Mesendoderm (in vitro differentiated cells): ENCODE results near the gene SDK2.

Experiments used
- DNase-seq: peaks from one replicate; pipeline ENCODE4 v3.0.0; 2013
- H2AK5ac ChIP-seq: 2 replicates; pipeline ENCODE4 v1.6.1; 2013; ENCODE audit warnings: low read length, inconsistent platforms
- H2BK120ac ChIP-seq: 2 replicates; pipeline ENCODE4 v1.6.1; 2013; ENCODE audit warnings: low read depth, mild to moderate bottlenecking, low read length, moderate library complexity, mixed read lengths
- H2BK15ac ChIP-seq: replicated peaks from 2 replicates; pipeline ENCODE4 v1.6.1; 2013; ENCODE audit warnings: low read depth, mild to moderate bottlenecking, moderate library complexity
- H2BK5ac ChIP-seq: 2 replicates; pipeline ENCODE4 v1.6.1; 2013; ENCODE audit warnings: low read length, inconsistent platforms
- H3K18ac ChIP-seq: 2 replicates; pipeline ENCODE4 v1.6.1; 2013; ENCODE audit warnings: mild to moderate bottlenecking, low read length, mixed read lengths
- H3K23ac ChIP-seq: one replicate; pipeline ENCODE4 v1.6.1; 2013; ENCODE audit warnings: low read length
- H3K27ac ChIP-seq: 2 replicates; pipeline ENCODE4 v1.5.1; 2013; ENCODE audit warnings: low read depth, mild to moderate bottlenecking, inconsistent platforms, low read length, moderate library complexity
- H3K27me3 ChIP-seq: 2 replicates; pipeline ENCODE4 v1.6.1; 2013; ENCODE audit warnings: low read length, control low read depth, mild to moderate bottlenecking, inconsistent platforms; ENCODE audit not compliant: insufficient read depth, poor library complexity
- H3K36me3 ChIP-seq: 2 replicates; pipeline ENCODE4 v1.6.1; 2013; ENCODE audit warnings: low read length, inconsistent platforms; ENCODE audit not compliant: control insufficient read depth, insufficient read depth
- H3K4ac ChIP-seq: one replicate; pipeline ENCODE4 v1.6.1; 2013; ENCODE audit warnings: low read depth, mild to moderate bottlenecking, low read length, moderate library complexity
- H3K4me1 ChIP-seq: 2 replicates; pipeline ENCODE4 v1.6.1; 2013; ENCODE audit warnings: low read depth, low read length, inconsistent platforms; ENCODE audit not compliant: control insufficient read depth
- H3K4me2 ChIP-seq: 2 replicates; pipeline ENCODE4 v1.6.1; 2013; ENCODE audit warnings: low read length
- H3K4me3 ChIP-seq: 2 replicates; pipeline ENCODE4 v1.5.1; 2013; ENCODE audit warnings: mild to moderate bottlenecking, low read length
- H3K56ac ChIP-seq: one replicate; pipeline ENCODE4 v1.6.1; 2013; ENCODE audit warnings: low read length
- H3K79me1 ChIP-seq: 2 replicates; pipeline ENCODE4 v1.6.1; 2013; ENCODE audit warnings: low read length, inconsistent platforms
- H3K79me2 ChIP-seq: 2 replicates; pipeline ENCODE4 v1.6.1; 2013; ENCODE audit warnings: mild to moderate bottlenecking, low read length; ENCODE audit not compliant: control insufficient read depth, insufficient read depth
- H3K9ac ChIP-seq: 2 replicates; pipeline ENCODE4 v1.6.1; 2013; ENCODE audit warnings: low read length, inconsistent platforms
- H4K5ac ChIP-seq: one replicate; pipeline ENCODE4 v1.6.1; 2013; ENCODE audit warnings: low read length
- H4K8ac ChIP-seq: one replicate; pipeline ENCODE4 v1.6.1; 2013; ENCODE audit warnings: low read depth, mild to moderate bottlenecking, control low read depth, low read length, moderate library complexity
- WGBS: extraction: QIAGEN DNeasy Blood & Tissue Kit; methylation state at CpG from one replicate; pipeline ENCODE4 v1.1.7; 2013; ENCODE audit warnings: low lambda C conversion rate, missing lambda C conversion rate; ENCODE audit not compliant: insufficient coverage; ENCODE audit errors: extremely low coverage; 5-methylcytosine and 5-hydroxymethylcytosine counted together

The SDK2 gene

DNA sequence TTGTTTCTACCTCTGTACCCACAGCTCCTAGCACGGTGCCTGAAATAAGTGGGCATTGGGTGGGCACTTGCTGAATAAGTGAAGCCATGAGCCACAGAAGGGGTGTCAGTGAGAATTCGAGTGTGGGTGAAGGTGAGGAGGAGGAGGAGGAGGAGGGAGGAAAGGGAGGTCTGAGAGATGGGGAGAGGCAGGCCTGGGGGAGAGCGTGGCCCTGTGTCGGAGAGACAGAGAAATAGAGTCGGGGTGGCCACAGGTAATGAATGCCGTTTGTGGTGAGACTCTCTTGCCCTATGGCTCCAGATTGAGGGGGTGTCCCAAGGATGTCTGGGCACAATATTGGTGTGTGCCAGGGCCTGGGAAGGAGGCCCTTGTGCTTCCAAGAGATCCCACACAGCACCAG lies 49.2 kb downstream of the SDK2 start:
- H2BK5ac ChIP-seq, result no peak overlapping the region
- H3K27me3 ChIP-seq, result no peaks in the 10 kb centered on the region
- WGBS, result no CpG with 5 or more reads among the region's 6 CpGs
- no peak for DNase-seq
- no peak overlapping the region for H3K4me2 ChIP-seq
- H2AK5ac ChIP-seq, result no peak overlapping the region
- H3K36me3 ChIP-seq, result no peaks in the 10 kb centered on the region
- no peak overlapping the region for H3K4ac ChIP-seq
- H3K27ac ChIP-seq, result no peak overlapping the region
- no peak overlapping the region for H3K56ac ChIP-seq
- peaks cover 2% of the 10 kb centered on the region for H3K4me1 ChIP-seq
- no peak overlapping the region for H2BK120ac ChIP-seq
- H4K5ac ChIP-seq, result no peak overlapping the region
- H3K9ac ChIP-seq, result no peak overlapping the region
- no peak overlapping the region for H2BK15ac ChIP-seq
- no peaks in the 10 kb centered on the region for H3K79me2 ChIP-seq
- no peak overlapping the region for H4K8ac ChIP-seq
- no peak overlapping the region for H3K4me3 ChIP-seq
- H3K23ac ChIP-seq, result no peak overlapping the region
- no peaks in the 10 kb centered on the region for H3K79me1 ChIP-seq
- no peak overlapping the region for H3K18ac ChIP-seq

- Histone ChIP-seq H3K79me1 (no peaks in the 10 kb centered on the region), H3K27me3 (no peaks in the 10 kb centered on the region), H3K9ac (no peak overlapping the region), H3K27ac (no peak overlapping the region), H3K18ac (no peak overlapping the region), H2BK5ac (no peak overlapping the region), H3K79me2 (no peaks in the 10 kb centered on the region), H3K56ac (no peak overlapping the region), H3K23ac (no peak overlapping the region), H4K5ac (no peak overlapping the region), H3K4me2 (no peak overlapping the region), H2AK5ac (no peak overlapping the region), H2BK15ac (no peak overlapping the region), H4K8ac (no peak overlapping the region), H2BK120ac (no peak overlapping the region), H3K4me3 (no peak overlapping the region), H3K4me1 (peaks cover 4% of the 10 kb centered on the region), H3K4ac (no peak overlapping the region), H3K36me3 (no peaks in the 10 kb centered on the region)
- WGBS, result no CpG with 5 or more reads among the region's 1 CpG
- DNase-seq, result no peak
Measured at GRCh38 chr17:73594598-73594997, 49.6 kb downstream of the SDK2 start.

DNA sequence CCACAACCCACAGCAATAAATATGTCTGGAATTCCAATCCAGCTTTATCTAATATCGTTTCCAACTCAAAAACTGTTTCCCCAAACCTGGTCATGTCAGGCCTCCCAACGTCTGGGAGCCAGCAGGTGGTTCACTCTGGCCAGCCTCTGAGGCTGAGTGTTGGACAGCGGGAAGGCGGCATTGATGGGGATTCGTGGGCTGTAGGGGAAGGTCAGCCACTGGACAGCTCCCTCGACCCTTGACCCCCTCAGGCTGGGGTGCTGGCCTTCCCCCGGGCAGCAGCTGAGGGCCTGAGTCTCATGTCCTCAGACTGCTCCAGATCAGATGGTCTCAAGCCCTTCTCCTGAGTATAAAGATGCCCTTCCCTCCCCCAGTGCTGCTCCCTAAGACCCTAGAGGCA lies 50.2 kb downstream of the SDK2 start:
- Histone ChIP-seq H2BK5ac (no peak overlapping the region), H2BK120ac (no peak overlapping the region), H3K56ac (no peak overlapping the region), H3K79me2 (no peaks in the 10 kb centered on the region), H3K4me1 (peaks cover 9% of the 10 kb centered on the region), H3K23ac (no peak overlapping the region), H3K4me3 (no peak overlapping the region), H2AK5ac (no peak overlapping the region), H4K5ac (no peak overlapping the region), H3K27ac (no peak overlapping the region), H3K9ac (no peak overlapping the region), H3K4me2 (no peak overlapping the region), H3K27me3 (no peaks in the 10 kb centered on the region), H3K4ac (no peak overlapping the region), H2BK15ac (no peak overlapping the region), H4K8ac (no peak overlapping the region), H3K36me3 (no peaks in the 10 kb centered on the region), H3K79me1 (peaks cover 1% of the 10 kb centered on the region), H3K18ac (no peak overlapping the region)
- WGBS, result no CpG with 5 or more reads among the region's 7 CpGs
- no peak for DNase-seq

DNA sequence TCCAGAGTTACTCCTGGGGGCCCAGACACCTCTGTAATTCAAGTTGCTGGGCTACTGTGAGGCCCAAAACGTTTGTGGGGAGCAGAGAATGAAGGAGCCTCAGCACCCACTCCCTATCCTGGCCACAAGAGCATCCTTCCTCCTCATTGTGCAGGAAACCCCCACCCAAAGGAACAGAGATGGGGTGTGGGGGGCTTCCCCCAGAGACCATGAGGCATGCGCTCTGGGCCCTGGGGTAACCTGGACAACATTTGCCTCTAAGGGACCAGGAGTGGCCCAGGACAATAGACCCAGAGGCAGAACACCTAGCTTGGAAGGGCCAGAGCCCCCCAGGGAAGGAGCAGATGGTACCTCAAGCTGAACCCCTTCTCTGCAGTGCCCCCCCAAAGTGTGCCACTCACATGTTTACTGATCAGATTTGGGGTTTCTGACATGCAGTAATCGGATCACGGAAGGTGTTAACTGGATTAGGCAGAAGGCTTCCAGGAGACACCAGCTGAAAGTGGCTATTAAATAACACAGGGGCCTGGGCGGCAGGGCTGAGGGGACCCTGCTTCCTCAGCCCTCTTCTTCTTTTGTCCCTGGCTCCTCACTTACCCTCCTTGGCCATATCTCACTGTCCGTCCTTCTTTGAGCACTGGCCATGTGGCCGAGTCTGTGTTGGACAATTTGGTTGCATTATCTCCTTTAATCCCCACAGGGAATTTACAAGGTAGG lies 50.8 kb downstream of the SDK2 start:
- Histone ChIP-seq H3K4me2 (no peak overlapping the region), H3K9ac (no peak overlapping the region), H2BK5ac (no peak overlapping the region), H3K23ac (no peak overlapping the region), H3K36me3 (no peaks in the 10 kb centered on the region), H3K56ac (no peak overlapping the region), H3K4ac (no peak overlapping the region), H3K4me1 (peaks cover 9% of the 10 kb centered on the region), H3K27ac (no peak overlapping the region), H2BK120ac (no peak overlapping the region), H4K5ac (no peak overlapping the region), H3K18ac (no peak overlapping the region), H3K4me3 (no peak overlapping the region), H2BK15ac (no peak overlapping the region), H2AK5ac (no peak overlapping the region), H3K27me3 (no peaks in the 10 kb centered on the region), H4K8ac (no peak overlapping the region), H3K79me2 (no peaks in the 10 kb centered on the region), H3K79me1 (peaks cover 2% of the 10 kb centered on the region)
- WGBS, result no CpG with 5 or more reads among the region's 7 CpGs
- DNase-seq, result no peak

- H3K79me1 ChIP-seq, result peaks cover 2% of the 10 kb centered on the region
- H3K18ac ChIP-seq, result no peak overlapping the region
- no peak overlapping the region for H3K9ac ChIP-seq
- H3K79me2 ChIP-seq, result no peaks in the 10 kb centered on the region
- no peaks in the 10 kb centered on the region for H3K27me3 ChIP-seq
- DNase-seq, result no peak
- no peak overlapping the region for H3K56ac ChIP-seq
- H2AK5ac ChIP-seq, result no peak overlapping the region
- peaks cover 9% of the 10 kb centered on the region for H3K4me1 ChIP-seq
- no peak overlapping the region for H4K5ac ChIP-seq
- no peak overlapping the region for H2BK5ac ChIP-seq
- H3K36me3 ChIP-seq, result no peaks in the 10 kb centered on the region
- no peak overlapping the region for H3K4ac ChIP-seq
- WGBS, result no CpG with 5 or more reads among the region's 18 CpGs
- no peak overlapping the region for H4K8ac ChIP-seq
- no peak overlapping the region for H2BK15ac ChIP-seq
- H3K27ac ChIP-seq, result no peak overlapping the region
- no peak overlapping the region for H3K23ac ChIP-seq
- no peak overlapping the region for H3K4me2 ChIP-seq
- no peak overlapping the region for H3K4me3 ChIP-seq
- no peak overlapping the region for H2BK120ac ChIP-seq
Measured at GRCh38 chr17:73592501-73592961, 51.7 kb downstream of the SDK2 start.

DNA sequence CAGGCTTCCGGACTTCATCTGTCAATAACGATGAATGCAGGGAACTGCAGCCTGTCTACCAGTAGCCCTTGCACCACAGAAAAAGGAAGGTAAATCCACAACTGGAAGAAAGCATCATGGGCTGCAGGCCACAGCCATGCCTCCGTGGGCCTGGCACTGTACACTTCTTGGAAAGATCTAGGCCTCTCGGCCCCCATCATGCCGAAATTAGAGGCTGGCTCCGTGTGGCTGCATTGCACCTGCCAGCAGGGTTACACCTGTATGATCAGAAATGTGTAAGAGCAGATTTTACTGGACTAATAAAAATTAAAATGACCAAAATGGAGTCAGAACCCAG lies 52.2 kb downstream of the SDK2 start:
- no peak overlapping the region for H2AK5ac ChIP-seq
- H3K27ac ChIP-seq, result no peak overlapping the region
- DNase-seq, result no peak
- H3K27me3 ChIP-seq, result no peaks in the 10 kb centered on the region
- no peak overlapping the region for H3K56ac ChIP-seq
- no peak overlapping the region for H3K4me2 ChIP-seq
- no peak overlapping the region for H3K4ac ChIP-seq
- peaks cover 2% of the 10 kb centered on the region for H3K79me1 ChIP-seq
- H2BK15ac ChIP-seq, result no peak overlapping the region
- no peak overlapping the region for H2BK5ac ChIP-seq
- H3K4me1 ChIP-seq, result peaks cover 9% of the 10 kb centered on the region
- H3K79me2 ChIP-seq, result no peaks in the 10 kb centered on the region
- no CpG with 5 or more reads among the region's 6 CpGs for WGBS
- H4K8ac ChIP-seq, result no peak overlapping the region
- H3K9ac ChIP-seq, result no peak overlapping the region
- H3K4me3 ChIP-seq, result no peak overlapping the region
- H3K18ac ChIP-seq, result no peak overlapping the region
- H3K36me3 ChIP-seq, result no peaks in the 10 kb centered on the region
- no peak overlapping the region for H3K23ac ChIP-seq
- H2BK120ac ChIP-seq, result no peak overlapping the region
- H4K5ac ChIP-seq, result no peak overlapping the region
